ENCODE data around the gene SOX6. TPM values are rescaled to one million over a fixed set of nuclear protein-coding genes. Genes with fewer than 3 reads are reported as not detected.

The SOX6 gene
- total RNA-seq, 1 experiment from 2014 or later = not detected

- no peak for TF ChIP-seq CTCF (conservative IDR thresholded peaks at IDR 0.05)
- Mint-ChIP-seq H3K27ac (no peak overlapping the region), H3K4me3 (no peak overlapping the region), H3K36me3 (ENCODE audit: insufficient read depth in 1 of 3, low read depth in 3 of 3) (no peaks in the 10 kb centered on the region), H3K27me3 (ENCODE audit: low read depth) (peaks cover 94% of the 10 kb centered on the region), H3K4me1 (no peaks in the 10 kb centered on the region), H3K9me3 (peaks cover 0 to 2% of the 10 kb centered on the region in 2 experiments; a peak in 1 of 5 replicates)
- H2AK5ac ChIP-seq (ENCODE audit: insufficient read length, low read length) = no peak overlapping the region
- H4K91ac ChIP-seq (ENCODE audit: insufficient read length, low read depth, low read length) = no peak overlapping the region
- H2BK15ac ChIP-seq (ENCODE audit: low read depth, low read length) = no peak overlapping the region
- no peak overlapping the region for H2BK5ac ChIP-seq (ENCODE audit: insufficient read length, low read length)
- no peak overlapping the region for H2BK120ac ChIP-seq (ENCODE audit: low read depth, low read length, poor library complexity, severe bottlenecking)
- no peaks in the 10 kb centered on the region for H3K9me3 ChIP-seq (ENCODE audit: control insufficient read depth, low read depth, low read length)
- H2BK20ac ChIP-seq (ENCODE audit: low read depth, low read length, poor library complexity, severe bottlenecking) = no peak overlapping the region
- H4K8ac ChIP-seq (replicated peaks; ENCODE audit: insufficient read length, low read depth, low read length) = no peak overlapping the region
- no peaks in the 10 kb centered on the region for H3K4me1 ChIP-seq (ENCODE audit: insufficient read depth, low read length)
- no peaks in the 10 kb centered on the region for H4K20me1 ChIP-seq (ENCODE audit: control insufficient read depth, insufficient read depth, insufficient read length)
- H3K9ac ChIP-seq (ENCODE audit: extremely low read depth, insufficient read length, low read length) = no peak overlapping the region
- H3K4me2 ChIP-seq (ENCODE audit: insufficient read depth, insufficient read length, low read length) = no peak overlapping the region
- no peaks in the 10 kb centered on the region; the same call in 1 of the 2 replicates for H3K27me3 ChIP-seq (ENCODE audit: insufficient read depth, low read length)
- H3K4ac ChIP-seq (ENCODE audit: low read depth, low read length) = no peak overlapping the region
- no peak overlapping the region for H3K23ac ChIP-seq (ENCODE audit: insufficient read length, low read depth, low read length)
- no peaks in the 10 kb centered on the region for H3K79me1 ChIP-seq (ENCODE audit: insufficient read depth, low read depth, low read length, poor library complexity, severe bottlenecking)
- no peaks in the 10 kb centered on the region for H3K23me2 ChIP-seq (ENCODE audit: insufficient read length, low read depth, low read length, poor library complexity, severe bottlenecking)
- no peak overlapping the region for H2BK12ac ChIP-seq (ENCODE audit: insufficient read length, low read depth, low read length)
- no peak overlapping the region for H3K18ac ChIP-seq (ENCODE audit: insufficient read length, low read depth, low read length)
- H3K56ac ChIP-seq (ENCODE audit: insufficient read length, low read depth, low read length) = no peak overlapping the region
- no peak overlapping the region for H3K27ac ChIP-seq (ENCODE audit: insufficient read length, low read depth, low read length)
- no peak overlapping the region for H2AFZ ChIP-seq (ENCODE audit: low read length)
- H4K5ac ChIP-seq (ENCODE audit: insufficient read length, low read depth, low read length) = no peak overlapping the region
- no peak overlapping the region for H3K14ac ChIP-seq (ENCODE audit: insufficient read depth, low read length)
- H3K79me2 ChIP-seq (ENCODE audit: insufficient read depth, low read length) = no peaks in the 10 kb centered on the region
- no peak for DNase-seq
- H3T11ph ChIP-seq (ENCODE audit: low read length) = no peak overlapping the region
These were observed 37.0 kb upstream of the SOX6 start for GRCh38 chr11:16393340-16393739.
